ENCODE measurements around the gene SPACA7.

- TF ChIP-seq CTCF (IDR thresholded peaks at IDR 0.05) (no peak), POLR2A (IDR thresholded peaks at IDR 0.05) (no peak)
These were observed 45.4 kb upstream of the SPACA7 start for GRCh38 chr13:112330479-112331381.

Measured in adrenal gland (tissue), 5 donors.